NT2/D1 (cell line): ENCODE measurements around the gene OR6N2.
A peak's percentile ranks its signal among the peaks of the same experiment; 100 is the strongest.

Experiments used
- DNase-seq: peaks from one replicate; pipeline ENCODE4 v3.0.0-alpha.2; 2011; ENCODE audit warnings: low read depth, low spot score
- H3K27me3 ChIP-seq: 2 replicates; pipeline ENCODE4 v1.6.0; 2011; ENCODE audit warnings: mild to moderate bottlenecking; ENCODE audit not compliant: insufficient read length, insufficient read depth
- H3K36me3 ChIP-seq: 2 replicates; pipeline ENCODE4 v1.6.1; 2011; ENCODE audit warnings: mild to moderate bottlenecking, low read length, mixed read lengths; ENCODE audit not compliant: insufficient read depth, insufficient read length
- H3K4me1 ChIP-seq: 2 replicates; pipeline ENCODE4 v1.5.1; 2011; ENCODE audit not compliant: insufficient read depth, insufficient read length
- H3K4me3 ChIP-seq: 2 replicates; pipeline ENCODE4 v1.5.1; 2011; ENCODE audit warnings: low read depth; ENCODE audit not compliant: insufficient read length
- H3K9ac ChIP-seq: 2 replicates; pipeline ENCODE4 v1.6.0; 2011; ENCODE audit warnings: low read depth; ENCODE audit not compliant: insufficient read length
- H3K9me3 ChIP-seq: 2 replicates; pipeline ENCODE4 v1.5.1; 2011; ENCODE audit warnings: mild to moderate bottlenecking, low read length; ENCODE audit not compliant: insufficient read depth
- SUZ12 ChIP-seq: IDR thresholded peaks from 2 replicates; pipeline ENCODE4 v1.6.1; 2011; ENCODE audit not compliant: insufficient read length, insufficient read depth; ENCODE audit errors: extremely low read depth
- YY1 ChIP-seq: IDR thresholded peaks from 2 replicates; pipeline ENCODE4 v1.6.1; 2011; ENCODE audit not compliant: insufficient read length, insufficient read depth
- ZNF274 ChIP-seq: IDR thresholded peaks from 2 replicates; pipeline ENCODE4 v1.6.1; 2011; ENCODE audit warnings: mild to moderate bottlenecking, low read depth, low read length

Gene OR6N2

DNA sequence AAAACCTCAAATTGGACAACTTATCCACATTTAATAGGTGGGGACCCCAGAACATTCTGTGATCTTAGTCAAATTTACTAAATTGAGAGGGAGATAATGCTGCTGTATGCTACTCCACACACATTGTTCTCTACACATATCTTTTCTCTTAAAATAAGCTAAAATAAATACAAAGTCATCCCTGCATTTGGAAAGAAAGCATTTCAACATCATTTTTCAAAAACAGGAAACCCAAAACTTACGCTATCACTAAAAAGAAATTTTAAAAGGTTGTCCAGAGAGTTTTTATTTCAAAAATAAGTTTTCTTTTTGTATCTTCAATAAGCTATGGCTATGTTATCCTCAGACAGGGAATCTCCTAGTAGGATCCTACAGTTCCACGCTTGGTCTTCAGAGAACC is 19.5 kb upstream of the OR6N2 start:
- Histone ChIP-seq H3K9ac (no peak overlapping the region), H3K4me3 (no peak overlapping the region), H3K36me3 (no peaks in the 10 kb centered on the region), H3K27me3 (no peaks in the 10 kb centered on the region), H3K4me1 (peaks cover 5% of the 10 kb centered on the region), H3K9me3 (no peaks in the 10 kb centered on the region)
- TF ChIP-seq SUZ12 (no peak), ZNF274 (no peak), YY1 (no peak)
- DNase-seq: no peak

DNA sequence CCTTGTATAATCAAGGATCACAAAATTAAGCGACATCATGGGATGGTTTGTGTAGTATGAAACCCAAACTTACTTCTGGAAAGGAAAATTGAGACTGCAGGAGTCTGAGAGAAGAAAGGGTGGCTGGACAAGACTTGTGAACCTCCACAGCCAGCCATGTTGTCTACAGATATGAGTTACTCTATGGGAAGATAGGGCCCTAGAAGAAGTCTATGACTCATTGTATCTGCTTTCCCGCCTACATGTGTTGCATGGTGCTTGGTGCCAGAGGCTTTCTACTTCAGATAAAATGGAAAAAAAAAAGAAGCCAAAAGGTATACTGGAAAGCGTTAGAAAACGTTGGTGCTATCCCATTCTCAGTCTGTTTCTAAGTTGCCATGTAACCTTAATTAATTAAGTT is 18.7 kb upstream of the OR6N2 start:
- Histone ChIP-seq H3K4me3 (no peak overlapping the region), H3K4me1 (peaks cover 5% of the 10 kb centered on the region), H3K9me3 (no peaks in the 10 kb centered on the region), H3K9ac (no peak overlapping the region), H3K27me3 (no peaks in the 10 kb centered on the region), H3K36me3 (no peaks in the 10 kb centered on the region)
- DNase-seq: no peak
- TF ChIP-seq SUZ12 (no peak), ZNF274 (no peak)

DNA sequence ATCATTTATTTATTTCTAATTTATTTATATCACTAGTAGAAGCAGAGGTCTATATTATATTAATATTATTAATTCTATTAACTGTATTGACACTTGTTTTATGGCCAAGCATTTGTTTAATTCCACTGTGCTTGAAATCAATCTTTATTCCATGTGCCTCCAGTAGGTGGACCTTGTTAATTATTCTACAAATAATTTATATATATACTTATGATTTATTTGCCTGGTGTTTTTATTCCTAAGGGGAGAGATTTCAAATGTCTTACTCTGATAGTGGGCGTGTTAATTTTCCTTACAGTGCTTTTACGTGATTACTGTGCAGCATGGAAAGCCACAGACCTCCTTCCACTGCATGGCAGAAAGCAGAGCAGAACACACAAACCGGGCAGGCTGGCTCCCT is 17.5 kb upstream of the OR6N2 start:
- peaks cover 5% of the 10 kb centered on the region for H3K4me1 ChIP-seq
- no peak overlapping the region for H3K9ac ChIP-seq
- H3K4me3 ChIP-seq: no peak overlapping the region
- no peak for DNase-seq
- no peaks in the 10 kb centered on the region for H3K27me3 ChIP-seq
- H3K9me3 ChIP-seq: no peaks in the 10 kb centered on the region
- no peaks in the 10 kb centered on the region for H3K36me3 ChIP-seq
- TF ChIP-seq YY1 (no peak), SUZ12 (no peak), ZNF274 (no peak)

DNA sequence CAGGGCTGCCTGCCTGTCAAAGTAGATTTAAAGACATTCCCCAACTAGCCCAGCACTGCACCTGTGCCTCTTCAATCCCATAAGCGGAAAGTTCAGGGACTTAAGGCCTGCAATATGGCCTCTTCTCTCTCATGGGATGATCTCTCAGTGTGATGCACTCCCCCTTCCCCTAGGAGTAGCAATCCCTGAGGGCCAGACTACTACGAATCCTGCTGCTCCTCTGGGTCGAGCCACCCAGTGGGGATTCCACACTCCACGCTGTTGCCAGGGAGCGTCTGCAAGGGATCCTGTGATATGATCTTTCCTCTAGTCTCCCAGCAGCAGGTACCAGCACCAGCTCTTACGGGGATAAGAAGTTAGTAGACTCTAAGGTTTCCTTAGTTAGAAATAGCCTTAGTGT is 13.2 kb upstream of the OR6N2 start:
- H3K9ac ChIP-seq: no peak overlapping the region
- no peaks in the 10 kb centered on the region for H3K36me3 ChIP-seq
- TF ChIP-seq ZNF274 (no peak), YY1 (no peak), SUZ12 (no peak)
- H3K4me1 ChIP-seq: peaks cover 5% of the 10 kb centered on the region
- H3K27me3 ChIP-seq: no peaks in the 10 kb centered on the region
- no peak overlapping the region for H3K4me3 ChIP-seq
- DNase-seq: no peak
- no peaks in the 10 kb centered on the region for H3K9me3 ChIP-seq

DNA sequence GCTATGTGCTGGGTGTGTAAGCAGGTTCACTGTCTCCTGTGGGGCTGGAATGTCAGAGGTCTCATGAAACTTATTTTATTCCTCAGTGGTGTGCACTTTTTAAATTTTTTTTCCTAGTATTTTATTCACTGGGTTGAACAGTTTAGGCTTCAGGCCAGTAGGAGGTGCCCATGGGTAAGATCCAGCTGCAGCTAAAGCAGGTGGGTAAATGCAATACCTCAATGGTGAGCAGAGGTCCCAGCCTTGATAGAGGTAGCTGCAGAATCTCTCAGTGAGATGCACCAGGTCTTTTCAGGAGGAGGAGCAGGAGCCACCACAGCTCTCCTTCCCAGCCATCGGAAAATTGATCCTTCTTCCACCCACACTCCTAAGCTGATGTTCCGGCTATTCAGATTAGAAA is 12.6 kb upstream of the OR6N2 start:
- peak; percentile 22 for DNase-seq
- Histone ChIP-seq H3K9me3 (no peaks in the 10 kb centered on the region), H3K27me3 (no peaks in the 10 kb centered on the region), H3K36me3 (no peaks in the 10 kb centered on the region), H3K4me3 (no peak overlapping the region), H3K4me1 (peaks cover 5% of the 10 kb centered on the region), H3K9ac (no peak overlapping the region)
- TF ChIP-seq SUZ12 (no peak), ZNF274 (no peak), YY1 (no peak)

DNA sequence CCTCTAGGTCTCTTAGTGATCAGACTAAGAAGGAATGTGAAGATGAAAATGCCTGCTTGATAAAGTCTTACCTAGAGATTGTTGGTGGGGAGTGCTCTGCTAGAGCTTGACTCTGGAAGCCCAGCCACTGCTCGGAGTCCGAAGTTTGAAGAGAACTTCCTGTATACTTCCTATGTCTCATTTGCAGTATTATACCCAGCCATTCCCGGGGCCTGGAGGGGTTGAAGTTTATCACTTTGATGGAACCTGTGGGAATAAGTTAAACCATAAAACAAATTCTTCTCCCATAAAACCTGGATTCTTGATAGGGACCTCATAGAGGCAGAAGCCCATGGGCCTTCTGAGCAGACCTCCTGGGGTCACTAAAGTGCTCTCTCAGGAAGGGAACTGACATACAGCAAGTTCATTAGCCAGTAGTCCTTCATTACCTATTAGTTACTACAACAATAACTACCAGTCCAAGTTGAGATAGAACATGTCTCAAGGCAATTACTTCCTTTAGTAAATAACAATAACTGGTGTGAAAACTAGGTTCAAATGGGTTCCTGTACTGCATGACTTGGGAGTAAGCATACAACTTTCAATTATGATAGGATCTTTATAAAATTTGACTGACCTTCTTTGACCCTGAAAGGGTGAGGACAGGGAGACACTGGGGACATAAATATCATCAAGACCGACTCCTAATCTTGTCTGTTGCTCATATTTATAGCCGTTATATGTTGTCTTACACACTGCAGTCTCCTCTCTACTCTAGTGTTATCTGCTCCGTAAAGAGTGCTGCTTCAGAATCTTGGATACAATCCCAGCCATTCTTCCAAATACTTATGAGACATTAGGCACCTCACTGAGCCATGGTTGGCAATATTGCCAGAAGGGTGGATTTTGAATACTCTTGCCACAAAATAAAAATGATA is 8.8 kb downstream of the OR6N2 start, which contains the start of gene OR6N1:
Gene OR6N1, minus strand, starts transcription at position 246 of the 917 bp plus-strand sequence. CDS start 5,513 bp downstream, outside the sequence.
- Histone ChIP-seq H3K4me3 (no peak within 1 kb of the TSS), H3K9ac (no peak within 1 kb of the TSS), H3K4me1 (no peaks in the 10 kb centered on the region), H3K36me3 (no peaks in the 10 kb centered on the region), H3K27me3 (no peaks in the 10 kb centered on the region), H3K9me3 (no peaks in the 10 kb centered on the region)
- DNase-seq: no peak
- no peak for TF ChIP-seq ZNF274
- TF ChIP-seq YY1: no peak

DNA sequence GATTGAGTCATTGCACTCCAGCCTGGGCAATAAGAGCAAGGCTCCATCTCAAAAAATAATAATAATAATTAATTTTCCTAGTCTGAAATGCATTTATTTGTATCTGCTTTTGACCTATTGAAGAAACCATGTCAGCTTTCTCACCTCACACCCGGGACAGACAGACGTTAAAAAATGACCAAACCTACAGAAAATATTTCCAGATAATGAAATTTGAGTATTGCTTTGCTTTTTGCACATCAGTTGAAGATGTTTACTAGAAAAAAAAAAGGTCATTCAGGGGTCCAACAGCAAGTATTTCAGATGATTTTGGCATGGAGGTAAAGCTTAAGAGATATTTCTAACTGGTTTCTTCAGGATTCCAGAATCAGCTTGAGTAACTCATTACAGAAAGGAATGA is 26.6 kb downstream of the OR6N2 start, which contains the start of gene OR6K6:
Gene OR6K6, plus strand, starts transcription at position 301 of the 400 bp plus-strand sequence. CDS start 168 bp downstream, outside the sequence.
- TF ChIP-seq SUZ12: no peak
- TF ChIP-seq YY1: no peak
- no peak for TF ChIP-seq ZNF274
- H3K9ac ChIP-seq: no peak within 1 kb of the TSS
- no peaks in the 10 kb centered on the region for H3K36me3 ChIP-seq

More for the DNA sequence above, 26.6 kb downstream of the OR6N2 start, which contains the start of gene OR6K6:
- H3K4me3 ChIP-seq: no peak within 1 kb of the TSS
- no peaks in the 10 kb centered on the region for H3K9me3 ChIP-seq
- no peak for DNase-seq
- H3K4me1 ChIP-seq: no peaks in the 10 kb centered on the region
- no peaks in the 10 kb centered on the region for H3K27me3 ChIP-seq
